ENCODE data around the gene CD99L2.

DNA sequence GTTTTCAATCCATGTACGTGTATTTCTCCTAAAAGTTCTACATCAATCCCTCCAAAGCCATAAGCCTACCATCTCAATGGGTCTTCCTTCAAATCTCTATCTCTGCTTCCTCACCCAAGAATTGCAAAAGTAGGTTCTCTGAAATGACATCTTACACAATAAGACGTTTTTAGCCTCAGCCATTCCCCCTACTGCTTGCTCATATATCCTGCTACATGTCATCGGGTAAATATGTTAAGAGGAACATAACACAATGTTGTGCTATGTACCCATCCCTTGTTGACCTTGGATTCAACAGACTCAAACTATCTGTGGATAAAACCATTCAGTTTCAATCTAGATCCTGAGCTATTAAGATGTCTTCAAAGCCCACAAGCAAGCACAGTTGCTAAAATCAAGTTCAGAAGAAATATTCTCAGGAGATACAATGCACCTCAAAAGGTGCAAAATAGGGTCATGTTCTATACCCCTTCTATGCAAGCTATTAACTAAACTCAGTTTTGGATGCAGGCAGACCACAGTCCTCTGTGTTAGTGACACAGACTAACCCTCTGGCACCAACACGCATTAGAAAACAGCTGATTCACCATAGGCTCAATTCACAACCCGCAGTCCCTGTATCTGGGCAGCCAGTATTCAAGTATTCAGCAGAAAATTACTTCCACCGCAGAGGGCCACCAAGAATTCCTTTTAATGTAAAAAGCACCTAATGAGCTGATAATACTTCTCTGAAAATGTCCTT is 56.8 kb downstream of the CD99L2 start:
- no peak for TF ChIP-seq CTCF (IDR thresholded peaks at IDR 0.05)
- TF ChIP-seq POLR2A (IDR thresholded peaks at IDR 0.05) = no peak

All from uterus (tissue), 2 donors.